Transverse colon (tissue), 4 donors: Measurements from ENCODE around the gene NUTM2G.
"Not testable (repeated sequence)": the region's sequence is repeated elsewhere in the genome, so short reads cannot be mapped to it uniquely, and the experiment has no call there.

Source experiments
- CTCF ChIP-seq, 5 experiments: fragments of 200-600 bp in 3 of 5; fragments of 450-650 bp in 2 of 5; sonication (generic) in 3 of 5; IDR thresholded peaks; 1 replicate in 2 of 5; 2 replicates in 3 of 5; pipeline ENCODE4 v1.5.1; 2016 to 2017; ENCODE audit warnings: antibody characterized with exemption in 5 of 5, inconsistent platforms in 3 of 5, mild to moderate bottlenecking in 2 of 5, moderate library complexity in 1 of 5
- EP300 ChIP-seq: sonication (generic); formaldehyde crosslinking; IDR thresholded peaks from one replicate; pipeline ENCODE4 v1.6.1; 2017; ENCODE audit warnings: antibody characterized with exemption, low read depth
- POLR2AphosphoS5 ChIP-seq, 3 donors: sonication (generic); formaldehyde crosslinking; IDR thresholded peaks; one replicate each; pipeline ENCODE4 v1.6.1; 2016; ENCODE audit warnings: antibody characterized with exemption in 3 of 3

DNA sequence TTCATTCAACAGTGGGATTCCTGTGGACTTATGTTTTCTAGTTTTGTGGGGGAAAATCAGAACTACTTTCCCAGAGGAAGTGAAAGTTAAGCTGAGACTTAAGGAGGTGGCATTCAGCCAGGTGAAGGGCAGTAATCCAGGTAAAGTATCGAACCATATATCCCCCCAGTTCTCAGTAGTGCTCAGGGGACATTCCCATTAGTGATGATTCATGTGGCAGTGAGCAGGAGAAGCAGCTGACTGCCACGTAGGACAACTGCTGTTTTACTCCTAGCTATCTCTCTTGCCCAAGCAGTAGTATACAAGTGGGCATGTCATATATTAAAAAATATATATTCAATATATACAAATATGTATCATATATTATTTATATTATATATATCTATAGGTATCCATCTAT lies 13.1 kb upstream of the NUTM2G start:
- not testable (repeated sequence) for TF ChIP-seq POLR2AphosphoS5 (IDR thresholded peaks at IDR 0.05); EP300; CTCF (IDR thresholded peaks at IDR 0.05)
